Measurements from ENCODE around the gene ATOH1. TPM values are rescaled to one million over a fixed set of nuclear protein-coding genes. Genes with fewer than 3 reads are reported as not detected.

The ATOH1 gene
- total and polyA plus RNA-seq, 8 donors: not detected

DNA sequence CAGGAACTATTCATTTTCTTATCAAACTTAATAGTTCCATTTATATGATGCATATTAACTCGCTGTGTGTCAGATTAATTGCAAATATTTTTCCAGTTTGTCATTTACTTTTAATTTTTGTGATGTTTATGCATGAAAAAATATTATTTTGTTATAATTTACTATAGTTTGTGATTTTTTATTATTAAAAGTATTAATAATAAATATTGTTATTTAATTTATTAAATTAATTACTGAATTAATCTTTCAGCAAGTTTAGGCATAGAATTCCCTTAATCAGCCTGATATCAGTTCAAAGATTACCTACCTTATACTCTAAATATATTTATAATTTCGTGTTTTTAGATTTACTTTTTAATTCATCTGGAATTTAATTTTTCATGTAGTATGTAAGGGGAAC is 15.5 kb upstream of the ATOH1 start:
- TF ChIP-seq, protein P1, sequence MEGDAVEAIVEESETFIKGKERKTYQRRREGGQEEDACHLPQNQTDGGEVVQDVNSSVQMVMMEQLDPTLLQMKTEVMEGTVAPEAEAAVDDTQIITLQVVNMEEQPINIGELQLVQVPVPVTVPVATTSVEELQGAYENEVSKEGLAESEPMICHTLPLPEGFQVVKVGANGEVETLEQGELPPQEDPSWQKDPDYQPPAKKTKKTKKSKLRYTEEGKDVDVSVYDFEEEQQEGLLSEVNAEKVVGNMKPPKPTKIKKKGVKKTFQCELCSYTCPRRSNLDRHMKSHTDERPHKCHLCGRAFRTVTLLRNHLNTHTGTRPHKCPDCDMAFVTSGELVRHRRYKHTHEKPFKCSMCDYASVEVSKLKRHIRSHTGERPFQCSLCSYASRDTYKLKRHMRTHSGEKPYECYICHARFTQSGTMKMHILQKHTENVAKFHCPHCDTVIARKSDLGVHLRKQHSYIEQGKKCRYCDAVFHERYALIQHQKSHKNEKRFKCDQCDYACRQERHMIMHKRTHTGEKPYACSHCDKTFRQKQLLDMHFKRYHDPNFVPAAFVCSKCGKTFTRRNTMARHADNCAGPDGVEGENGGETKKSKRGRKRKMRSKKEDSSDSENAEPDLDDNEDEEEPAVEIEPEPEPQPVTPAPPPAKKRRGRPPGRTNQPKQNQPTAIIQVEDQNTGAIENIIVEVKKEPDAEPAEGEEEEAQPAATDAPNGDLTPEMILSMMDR (IDR thresholded peaks at IDR 0.05): no peak
- no peaks in the 10 kb centered on the region for H3K9me3 ChIP-seq
- H3K36me3 ChIP-seq: no peaks in the 10 kb centered on the region
- no peaks in the 10 kb centered on the region for H3K4me1 ChIP-seq
- intact Hi-C loops (cut with DNase I): no loop called here
- DNase-seq: no peak
- no peak overlapping the region for H3K4me3 ChIP-seq
- no peak for ATAC-seq
- no peak overlapping the region for H3K27ac ChIP-seq
- H3K27me3 ChIP-seq: no peaks in the 10 kb centered on the region

DNA sequence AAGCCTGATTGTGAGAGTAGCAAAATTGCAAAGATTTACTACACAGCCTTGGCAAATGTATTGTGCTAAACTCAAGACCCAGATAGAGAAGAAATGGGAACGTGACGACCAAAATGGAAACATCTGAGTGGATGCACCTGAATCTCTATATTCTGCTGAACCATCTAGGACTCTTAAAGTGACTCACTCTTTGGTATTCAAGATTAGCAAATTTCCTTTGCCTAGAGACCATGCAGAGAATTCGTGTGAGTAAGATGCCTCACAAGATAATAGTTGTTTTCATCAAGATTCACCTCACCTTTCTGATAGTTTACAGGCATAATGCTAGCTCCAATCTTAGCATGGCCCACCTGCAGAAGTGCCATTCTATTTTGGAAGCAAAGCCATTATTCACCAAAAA is 14.4 kb upstream of the ATOH1 start:
- no peak for ATAC-seq
- H3K36me3 ChIP-seq: no peaks in the 10 kb centered on the region
- TF ChIP-seq, protein P1 (IDR thresholded peaks at IDR 0.05): no peak
- H3K4me1 ChIP-seq: no peaks in the 10 kb centered on the region
- no peaks in the 10 kb centered on the region for H3K9me3 ChIP-seq
- H3K4me3 ChIP-seq: no peak overlapping the region
- H3K27ac ChIP-seq: no peak overlapping the region
- no peaks in the 10 kb centered on the region for H3K27me3 ChIP-seq
- intact Hi-C loops (cut with DNase I): no loop called here
- DNase-seq: no peak

- TF ChIP-seq, protein P1 (IDR thresholded peaks at IDR 0.05): no peak
- Histone ChIP-seq H3K27ac (no peak overlapping the region), H3K4me3 (no peak overlapping the region), H3K36me3 (no peaks in the 10 kb centered on the region), H3K4me1 (no peaks in the 10 kb centered on the region), H3K27me3 (no peaks in the 10 kb centered on the region), H3K9me3 (no peaks in the 10 kb centered on the region)
- ATAC-seq (peak; percentile 35), DNase-seq (no peak)
- intact Hi-C loops (cut with DNase I): no loop called here
These were observed 13.8 kb upstream of the ATOH1 start for GRCh38 chr4:93814722-93815121.

DNA sequence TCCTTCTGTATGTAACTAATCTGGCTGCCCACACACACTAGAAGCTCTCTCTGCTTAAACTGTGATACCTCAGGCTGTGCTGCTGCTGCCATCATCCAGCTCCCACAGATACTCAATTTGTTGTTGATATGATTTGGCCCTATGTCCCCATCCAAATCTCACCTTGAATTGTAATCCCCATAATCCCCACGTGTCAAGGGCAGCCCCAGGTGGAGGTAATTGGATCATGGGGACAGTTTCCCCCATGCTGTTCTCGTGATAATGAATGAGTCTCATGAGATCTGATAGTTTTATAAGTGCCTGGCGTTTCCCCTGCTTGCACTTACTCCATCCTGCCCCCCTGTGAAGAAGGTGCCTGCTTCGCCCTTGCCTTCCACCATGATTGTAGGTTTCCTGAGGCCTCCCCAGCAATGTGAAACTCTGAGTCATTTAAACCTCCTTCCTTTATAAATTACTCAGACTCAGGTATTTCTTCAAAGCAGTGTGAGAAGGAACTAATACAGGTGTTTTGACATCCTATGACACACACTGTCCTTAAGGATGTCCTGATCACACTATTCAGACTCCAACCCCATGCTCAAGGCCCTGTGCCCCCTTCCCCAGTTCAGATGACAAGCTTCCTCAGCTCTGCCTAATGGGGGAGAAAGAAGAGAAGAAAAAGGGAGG is 2.9 kb upstream of the ATOH1 start:
- Histone ChIP-seq H3K36me3 (no peaks in the 10 kb centered on the region), H3K4me3 (no peak overlapping the region), H3K27ac (no peak overlapping the region), H3K4me1 (peaks cover 5 to 9% of the 10 kb centered on the region in 2 donors), H3K27me3 (peaks cover 39 to 60% of the 10 kb centered on the region in 2 donors), H3K9me3 (no peaks in the 10 kb centered on the region)
- TF ChIP-seq, protein P1 (IDR thresholded peaks at IDR 0.05): no peak
- intact Hi-C loops (cut with DNase I): no loop called here
- ATAC-seq: no peak
- no peak for DNase-seq

GRCh38 chr4:93827272-93827947 is 1.1 kb upstream of the ATOH1 start:
- ATAC-seq (no peak), DNase-seq (no peak)
- Histone ChIP-seq H3K36me3 (no peaks in the 10 kb centered on the region), H3K9me3 (no peaks in the 10 kb centered on the region), H3K4me3 (no peak overlapping the region), H3K27ac (no peak overlapping the region), H3K4me1 (peaks cover 5 to 9% of the 10 kb centered on the region in 2 donors), H3K27me3 (peaks cover 54 to 77% of the 10 kb centered on the region in 2 donors)
- intact Hi-C loops (cut with DNase I): no loop called here
- TF ChIP-seq, protein P1 (IDR thresholded peaks at IDR 0.05): no peak

All from left lung (tissue), 10 donors.